Spinal cord (tissue), 10 donors: ENCODE measurements around the gene GCLC. TPM values are rescaled to one million over a fixed set of nuclear protein-coding genes. Genes with fewer than 3 reads are reported as not detected.
A peak's percentile ranks its signal among the peaks of the same experiment; 100 is the strongest.

ENCODE experiments used
- DNase-seq, 6 donors: peaks; one replicate each; pipeline versions ENCODE4 v3.0.0 to v3.0.0-alpha.2; 2013 to 2015; ENCODE audit warnings: low spot score in 6 of 6, low read depth in 4 of 6
- H3K27ac ChIP-seq: one replicate; pipeline ENCODE4 v1.5.1; 2013; ENCODE audit warnings: low read depth, low read length, control low read depth
- H3K27me3 ChIP-seq: one replicate; pipeline ENCODE4 v1.6.1; 2013; ENCODE audit warnings: low read length; ENCODE audit not compliant: control insufficient read depth, insufficient read depth
- H3K36me3 ChIP-seq: one replicate; pipeline ENCODE4 v1.6.1; 2013; ENCODE audit warnings: low read length; ENCODE audit not compliant: control insufficient read depth, insufficient read depth
- H3K4me1 ChIP-seq: one replicate; pipeline ENCODE4 v1.6.1; 2013; ENCODE audit warnings: low read length; ENCODE audit not compliant: control insufficient read depth, insufficient read depth
- H3K4me3 ChIP-seq: one replicate; pipeline ENCODE4 v1.5.1; 2013; ENCODE audit warnings: low read depth, low read length, control low read depth
- H3K9me3 ChIP-seq: one replicate; pipeline ENCODE4 v1.6.1; 2013; ENCODE audit warnings: low read length; ENCODE audit not compliant: control insufficient read depth, insufficient read depth
- WGBS: methylation state at CpG from one replicate; pipeline ENCODE4 v1.1.5; 2013; ENCODE audit warnings: missing lambda C conversion rate; ENCODE audit not compliant: insufficient coverage; 5-methylcytosine and 5-hydroxymethylcytosine counted together
- polyA plus RNA-seq, 2 donors: library from polyadenylated mRNA; unstranded; fragments of 120-200 nt; gene quantifications; one replicate each; pipeline ENCODE4 v1.2.1, GENCODE V29; 2013; ENCODE audit not compliant: insufficient read length in 2 of 2
- total RNA-seq, 2 donors: library from RNA; depleted of rRNA in 1 of 2; stranded (reverse); fragments of 120-200 nt in 1 of 2; fragments of >200 nt in 1 of 2; gene quantifications; one replicate each; pipeline versions ENCODE4 v1.2.3 to v1.2.4, GENCODE V29; 2013 to 2014
- donor health status: healthy.

Gene GCLC
- total and polyA plus RNA-seq, 4 donors: 31.1 to 61.5 (median 38.6) TPM

DNA sequence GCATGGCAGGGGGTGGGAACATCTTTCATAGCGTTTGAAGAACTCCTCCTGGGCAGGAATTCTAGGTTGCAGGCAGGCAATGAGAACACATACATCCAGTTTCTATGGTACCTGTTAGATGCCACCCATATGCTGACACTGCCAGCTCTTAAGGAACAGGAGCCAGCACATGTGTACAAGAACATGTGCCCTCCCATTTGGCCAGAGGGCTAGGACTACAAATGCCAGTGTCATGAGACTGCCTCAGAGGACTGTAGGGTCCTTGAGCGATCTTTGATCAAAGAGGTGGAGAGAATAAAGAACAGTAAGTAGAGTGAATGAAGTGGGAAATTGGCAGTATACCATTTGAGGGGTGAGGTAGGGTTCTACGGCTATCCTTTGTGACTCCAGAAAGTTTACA, 45.8 kb downstream of the GCLC start:
- Histone ChIP-seq H3K27me3 (no peaks in the 10 kb centered on the region), H3K27ac (no peak overlapping the region), H3K36me3 (peaks cover 10% of the 10 kb centered on the region), H3K4me1 (no peaks in the 10 kb centered on the region), H3K9me3 (no peaks in the 10 kb centered on the region), H3K4me3 (no peak overlapping the region)
- DNase-seq: no peak
- WGBS: 83% methylated on average over 1 of the region's 3 CpGs

DNA sequence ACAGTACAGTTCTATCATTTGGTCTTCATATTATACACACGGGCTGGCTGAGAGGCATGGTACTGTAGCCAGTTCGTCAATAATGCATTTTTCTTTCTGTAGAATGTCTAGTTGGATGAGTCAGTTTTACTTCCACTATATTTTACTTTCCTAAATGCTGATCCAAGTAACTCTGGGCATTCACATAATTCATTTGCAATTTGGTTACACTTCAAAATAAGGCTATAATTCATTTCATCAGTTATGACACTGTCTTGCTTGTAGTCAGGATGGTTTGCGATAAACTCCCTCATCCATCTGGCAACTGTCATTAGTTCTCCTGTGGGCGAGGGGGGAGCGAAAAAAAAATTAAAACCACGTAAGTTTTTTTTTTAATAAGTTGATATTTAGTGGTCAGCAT, 46.3 kb downstream of the GCLC start:
- Histone ChIP-seq H3K27me3 (no peaks in the 10 kb centered on the region), H3K27ac (no peak overlapping the region), H3K9me3 (no peaks in the 10 kb centered on the region), H3K4me1 (no peaks in the 10 kb centered on the region), H3K4me3 (no peak overlapping the region), H3K36me3 (peaks cover 10% of the 10 kb centered on the region)
- WGBS: no CpG with 5 or more reads among the region's 6 CpGs
- DNase-seq: peak in 1 of 6 donors; percentile 14

DNA sequence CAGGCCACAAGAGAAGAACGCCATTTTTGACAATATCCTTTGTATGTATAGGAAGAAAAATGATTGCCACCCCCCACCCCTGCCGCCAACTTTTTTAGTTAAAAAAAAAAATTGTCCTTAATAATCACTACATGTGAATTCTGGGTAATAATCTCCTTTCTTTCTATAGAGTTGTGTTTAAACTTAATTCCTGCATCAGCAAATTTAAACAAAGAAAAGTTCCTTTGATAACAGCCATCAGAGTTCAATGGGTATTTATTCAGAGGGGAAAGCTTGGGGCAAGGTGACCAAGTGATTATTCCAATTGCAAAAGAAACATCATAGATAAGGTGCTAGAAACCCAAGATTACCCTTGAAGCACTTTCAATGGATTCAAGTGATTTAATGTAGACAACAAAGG, 47.0 kb downstream of the GCLC start:
- no peaks in the 10 kb centered on the region for H3K27me3 ChIP-seq
- H3K36me3 ChIP-seq: peaks cover 10% of the 10 kb centered on the region
- H3K27ac ChIP-seq: no peak overlapping the region
- H3K4me1 ChIP-seq: no peaks in the 10 kb centered on the region
- no peaks in the 10 kb centered on the region for H3K9me3 ChIP-seq
- no peak for DNase-seq
- H3K4me3 ChIP-seq: no peak overlapping the region
- no CpG with 5 or more reads among the region's 2 CpGs for WGBS

DNA sequence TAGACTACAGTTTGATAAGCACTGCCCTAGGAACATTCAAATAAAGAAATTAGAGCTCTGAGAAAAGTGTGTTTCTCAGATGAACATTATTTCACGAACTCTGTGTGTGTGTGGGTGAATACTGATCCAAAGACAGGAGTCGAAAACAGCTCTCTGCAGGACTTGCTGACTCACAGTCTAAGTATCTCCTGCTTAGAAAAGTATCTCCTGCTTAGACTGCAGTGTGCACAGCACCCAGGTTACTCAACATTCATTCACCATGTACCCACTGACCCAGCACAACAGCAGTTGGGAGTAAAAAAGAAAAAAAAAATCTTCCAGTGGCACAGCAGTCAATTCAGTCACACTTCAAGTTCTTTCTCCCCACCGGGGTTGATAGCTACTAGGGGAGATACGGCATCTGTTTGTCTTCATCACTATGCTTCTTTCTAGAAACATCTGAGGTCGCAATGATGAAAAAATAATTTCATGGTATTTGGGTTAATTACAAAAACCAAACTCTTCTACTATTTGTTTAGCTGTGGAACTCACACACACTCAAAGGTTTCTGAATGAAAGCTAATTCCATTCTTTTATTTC, 48.0 kb downstream of the GCLC start:
- Histone ChIP-seq H3K27me3 (no peaks in the 10 kb centered on the region), H3K27ac (no peak overlapping the region), H3K4me1 (no peaks in the 10 kb centered on the region), H3K9me3 (no peaks in the 10 kb centered on the region), H3K4me3 (no peak overlapping the region), H3K36me3 (peaks cover 10% of the 10 kb centered on the region)
- no CpG with 5 or more reads among the region's 5 CpGs for WGBS
- DNase-seq: no peak

DNA sequence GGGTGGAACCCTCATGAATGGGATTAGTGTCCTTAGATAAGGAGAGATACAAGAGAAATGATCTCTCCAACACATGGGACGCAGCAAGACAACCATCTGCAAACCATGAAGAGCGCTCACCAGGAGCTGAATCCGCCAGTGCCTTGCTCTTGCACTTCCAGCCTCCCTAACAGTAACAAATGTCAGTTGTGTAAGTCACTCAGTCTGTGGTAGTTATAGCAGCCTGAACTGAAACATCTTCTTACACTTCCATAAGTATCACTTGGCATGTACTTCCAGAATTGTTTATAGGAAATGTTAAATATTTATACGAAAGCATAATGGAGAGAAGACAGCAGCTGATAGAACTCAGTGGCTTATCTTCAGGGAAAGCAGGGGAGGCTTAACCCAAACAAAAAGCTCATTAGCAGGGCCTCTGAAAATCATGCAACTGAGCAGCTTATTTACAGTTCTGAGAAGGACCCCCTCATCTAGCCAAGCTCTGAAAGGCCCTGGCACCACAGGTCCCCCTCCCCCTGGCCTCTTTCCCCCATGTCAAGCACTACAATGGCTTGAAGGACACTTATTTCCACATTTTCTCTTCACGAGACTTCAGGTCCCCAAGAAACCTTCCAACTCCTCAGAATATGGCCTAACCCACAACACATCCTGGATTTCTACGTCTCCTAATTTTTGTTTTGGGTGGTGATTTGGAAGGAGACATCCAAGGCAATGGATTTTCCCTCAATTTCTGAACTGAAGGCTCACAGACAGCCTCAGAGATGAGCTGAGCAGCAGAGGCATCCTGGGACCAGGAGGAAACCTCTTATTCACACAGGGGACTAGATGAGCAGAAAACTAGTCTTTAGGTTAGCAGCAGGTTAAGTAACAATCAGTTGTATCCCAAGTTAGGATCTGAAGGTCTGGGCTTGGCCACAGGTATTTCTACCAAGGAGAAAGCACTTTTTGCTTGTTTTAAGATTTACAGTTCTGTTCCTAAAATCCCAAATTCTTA, 49.1 kb downstream of the GCLC start:
- no peak for DNase-seq
- Histone ChIP-seq H3K27ac (no peak overlapping the region), H3K36me3 (peaks cover 7% of the 10 kb centered on the region), H3K4me3 (no peak overlapping the region), H3K4me1 (no peaks in the 10 kb centered on the region), H3K9me3 (no peaks in the 10 kb centered on the region), H3K27me3 (no peaks in the 10 kb centered on the region)
- 97% methylated on average over 4 of the region's 6 CpGs for WGBS

DNA sequence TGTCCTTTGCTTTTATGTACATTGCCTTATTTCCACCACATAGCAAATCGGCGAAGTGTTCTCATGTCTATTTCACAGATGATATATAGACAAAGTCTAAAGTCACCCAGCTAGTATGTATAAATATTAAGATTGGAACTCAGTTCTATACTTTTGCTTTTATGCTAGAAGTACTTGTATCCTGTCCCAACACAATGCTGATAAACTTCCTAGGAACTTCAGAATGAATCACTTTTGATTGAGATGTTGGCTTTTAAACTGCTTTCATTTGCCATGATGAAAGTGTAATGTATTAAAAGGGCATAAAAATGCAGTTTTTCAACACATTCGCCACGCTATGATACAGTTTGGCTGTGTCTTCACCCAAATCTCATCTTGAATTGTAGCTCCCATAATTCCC, 50.8 kb downstream of the GCLC start:
- no peaks in the 10 kb centered on the region for H3K27me3 ChIP-seq
- no CpG with 5 or more reads among the region's 4 CpGs for WGBS
- no peak for DNase-seq
- no peaks in the 10 kb centered on the region for H3K9me3 ChIP-seq
- H3K36me3 ChIP-seq: peaks cover 4% of the 10 kb centered on the region
- H3K4me3 ChIP-seq: no peak overlapping the region
- no peaks in the 10 kb centered on the region for H3K4me1 ChIP-seq
- H3K27ac ChIP-seq: peak overlapping the region; percentile 58

DNA sequence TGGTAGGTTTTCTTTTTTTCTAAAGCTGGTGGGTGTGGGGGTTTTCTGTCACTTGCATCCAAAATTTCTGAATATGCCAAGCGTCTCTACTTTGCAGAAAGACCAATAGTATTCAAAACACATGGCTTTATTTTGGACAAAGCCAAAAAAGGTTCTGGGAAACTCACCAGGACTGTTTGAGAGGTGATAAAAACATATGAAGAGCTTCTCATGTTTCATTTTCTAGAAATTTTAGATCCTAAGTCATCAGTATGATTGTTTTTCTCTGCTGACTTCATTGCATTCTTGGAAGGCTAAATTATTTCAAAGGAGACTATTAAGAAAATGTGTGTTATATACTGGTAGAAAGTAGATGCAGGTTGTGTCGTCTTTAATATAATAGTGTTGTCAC, 51.3 kb downstream of the GCLC start:
- H3K9me3 ChIP-seq: no peaks in the 10 kb centered on the region
- WGBS: no CpG with 5 or more reads among the region's 2 CpGs
- peak overlapping the region; percentile 28 for H3K4me3 ChIP-seq

DNA sequence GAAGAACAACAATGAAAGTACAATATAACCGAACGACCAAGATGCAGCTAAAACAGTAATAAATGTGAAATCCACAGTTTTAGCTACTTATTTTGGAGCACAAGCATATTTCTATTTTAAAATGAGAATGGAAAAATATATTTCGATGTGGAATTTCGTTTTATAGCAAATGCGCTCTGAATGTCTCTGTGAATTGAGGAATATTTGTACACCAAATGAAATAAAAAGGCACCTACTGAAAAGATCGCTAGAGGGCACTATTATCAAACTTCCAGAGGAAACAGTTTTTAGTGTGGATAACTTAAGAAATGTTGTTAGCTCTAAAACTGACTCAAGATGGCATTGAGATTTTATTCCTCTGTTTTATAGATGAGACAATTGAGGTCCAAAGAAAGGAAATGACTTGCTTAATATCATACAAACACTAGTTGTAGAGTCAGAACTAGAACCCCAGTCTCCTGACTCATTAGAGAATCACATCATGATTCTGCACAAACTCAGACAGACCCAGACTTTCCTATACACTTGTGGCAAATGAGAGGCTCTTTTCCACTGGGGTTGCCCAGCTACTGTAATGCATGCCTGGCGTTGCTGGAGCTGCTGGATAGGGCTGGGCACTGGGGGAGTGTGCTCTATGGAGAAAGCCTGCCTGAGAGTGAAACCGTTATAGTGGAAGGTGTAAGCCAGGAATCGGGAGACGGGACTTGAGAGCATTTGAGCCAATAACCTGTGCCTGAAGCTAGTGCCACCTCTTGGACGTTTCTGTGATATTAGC, 51.9 kb downstream of the GCLC start:
- H3K36me3 ChIP-seq: peaks cover 4% of the 10 kb centered on the region
- H3K9me3 ChIP-seq: no peaks in the 10 kb centered on the region
- WGBS: 26% methylated on average over 5 of the region's 11 CpGs
- peak overlapping the region; percentile 28 for H3K4me3 ChIP-seq
- H3K4me1 ChIP-seq: no peaks in the 10 kb centered on the region
- H3K27me3 ChIP-seq: no peaks in the 10 kb centered on the region
- peak overlapping the region; percentile 58 for H3K27ac ChIP-seq
- DNase-seq: peak; percentile 49 to 92 (median 60)

More for the DNA sequence above, 51.3 kb downstream of the GCLC start:
- Histone ChIP-seq H3K27me3 (no peaks in the 10 kb centered on the region), H3K36me3 (peaks cover 4% of the 10 kb centered on the region), H3K4me1 (no peaks in the 10 kb centered on the region), H3K27ac (peak overlapping the region; percentile 58)
- no peak for DNase-seq

DNA sequence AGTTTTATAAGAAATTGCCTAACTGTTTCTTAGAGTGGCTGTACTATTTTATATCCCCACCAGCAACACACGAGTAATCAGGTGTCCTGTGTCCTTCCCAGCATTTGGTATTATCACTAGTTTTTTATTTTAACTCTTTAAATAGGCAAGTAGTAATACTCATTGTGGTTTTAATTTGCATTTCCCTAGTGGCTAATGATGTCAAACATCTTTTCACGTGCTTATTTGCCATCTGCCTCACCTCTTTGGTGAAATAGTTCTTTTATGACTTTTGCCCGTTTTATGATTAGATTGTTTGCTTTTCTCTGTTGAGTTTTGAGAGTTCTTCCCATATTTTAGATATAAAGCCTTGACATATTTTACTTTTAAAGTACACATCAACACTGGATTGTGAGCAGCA, 57.8 kb downstream of the GCLC start:
- H3K27ac ChIP-seq: no peak overlapping the region
- WGBS: no CpG with 5 or more reads among the region's 3 CpGs

More for the DNA sequence above, 57.8 kb downstream of the GCLC start:
- H3K4me1 ChIP-seq: peaks cover 3% of the 10 kb centered on the region
- no peak for DNase-seq
- H3K36me3 ChIP-seq: no peaks in the 10 kb centered on the region
- H3K27me3 ChIP-seq: no peaks in the 10 kb centered on the region
- no peaks in the 10 kb centered on the region for H3K9me3 ChIP-seq
- no peak overlapping the region for H3K4me3 ChIP-seq
